Liver (tissue), 9 donors: ENCODE results near the gene ZBTB49. TPM values are rescaled to one million over a fixed set of nuclear protein-coding genes. Genes with fewer than 3 reads are reported as not detected.

Source experiments
- DNase-seq: peaks from one replicate; pipeline ENCODE4 v3.0.0-alpha.2; 2017; ENCODE audit warnings: low spot score
- H3K27ac ChIP-seq, 2 donors: one replicate each; pipeline ENCODE4 v1.7.0; 2013; ENCODE audit warnings: inconsistent platforms in 2 of 2, low read length in 2 of 2, control low read depth in 1 of 2, low read depth in 1 of 2, mild to moderate bottlenecking in 1 of 2
- H3K27me3 ChIP-seq, 4 donors: one replicate each; pipeline versions ENCODE4 v1.6.1 to v1.7.0; 2013; ENCODE audit warnings: low read length in 3 of 4, inconsistent platforms in 1 of 4, mild to moderate bottlenecking in 1 of 4, moderate library complexity in 1 of 4; ENCODE audit not compliant: control insufficient read depth in 4 of 4, insufficient read depth in 4 of 4
- H3K36me3 ChIP-seq, 4 donors: one replicate each; pipeline versions ENCODE4 v1.6.1 to v1.7.0; 2013; ENCODE audit warnings: low read length in 3 of 4, mild to moderate bottlenecking in 3 of 4, low read depth in 1 of 4, moderate library complexity in 1 of 4; ENCODE audit not compliant: control insufficient read depth in 4 of 4, insufficient read depth in 3 of 4
- H3K4me1 ChIP-seq, 4 donors: one replicate each; pipeline versions ENCODE4 v1.6.1 to v1.7.0; 2013; ENCODE audit warnings: low read length in 3 of 4, mild to moderate bottlenecking in 3 of 4, moderate library complexity in 1 of 4; ENCODE audit not compliant: control insufficient read depth in 4 of 4, insufficient read depth in 4 of 4
- H3K4me3 ChIP-seq, 3 donors: one replicate each; pipeline versions ENCODE4 v1.6.1 to v1.7.0; 2013; ENCODE audit warnings: low read length in 3 of 3, control low read depth in 1 of 3, low read depth in 1 of 3, mild to moderate bottlenecking in 1 of 3
- H3K9ac ChIP-seq, 2 donors: one replicate each; pipeline ENCODE4 v1.7.0; 2013; ENCODE audit warnings: low read length in 2 of 2, mild to moderate bottlenecking in 2 of 2, moderate library complexity in 2 of 2, control low read depth in 1 of 2, low read depth in 1 of 2
- H3K9me3 ChIP-seq, 4 donors: one replicate each; pipeline versions ENCODE4 v1.6.1 to v1.7.0; 2013; ENCODE audit warnings: low read length in 3 of 4; ENCODE audit not compliant: control insufficient read depth in 4 of 4
- ATF3 ChIP-seq: IDR thresholded peaks from 2 replicates; pipeline ENCODE4 v1.6.1; 2016; ENCODE audit warnings: antibody characterized with exemption
- CTCF ChIP-seq: fragments of 150-350 bp; IDR thresholded peaks from 2 replicates; pipeline ENCODE4 v1.5.1; 2017; ENCODE audit warnings: improper control_type of control experiment, low read depth, low read length; ENCODE audit not compliant: missing input control
- FOXA1 ChIP-seq: IDR thresholded peaks from 2 replicates; pipeline ENCODE4 v1.6.1; 2016; ENCODE audit warnings: antibody characterized with exemption
- FOXA2 ChIP-seq: IDR thresholded peaks from 2 replicates; pipeline ENCODE4 v1.6.1; 2016; ENCODE audit warnings: antibody characterized with exemption
- GABPA ChIP-seq, 2 donors: IDR thresholded peaks in 1 of 2; conservative IDR thresholded peaks in 1 of 2; 2 replicates each; pipeline ENCODE4 v1.6.1; 2016; ENCODE audit warnings: antibody characterized with exemption in 2 of 2, mild to moderate bottlenecking in 1 of 2, moderate library complexity in 1 of 2
- HNF4A ChIP-seq, 2 donors: conservative IDR thresholded peaks; 2 replicates each; pipeline ENCODE4 v1.6.1; 2016; ENCODE audit warnings: antibody characterized with exemption in 2 of 2, mild to moderate bottlenecking in 2 of 2
- HNF4G ChIP-seq: IDR thresholded peaks from 2 replicates; pipeline ENCODE4 v1.6.1; 2016; ENCODE audit warnings: antibody characterized with exemption
- JUND ChIP-seq, 2 donors: IDR thresholded peaks; 2 replicates each; pipeline ENCODE4 v1.6.1; 2016; ENCODE audit warnings: antibody characterized with exemption in 2 of 2
- NR2F2 ChIP-seq: IDR thresholded peaks from 2 replicates; pipeline ENCODE4 v1.6.1; 2016; ENCODE audit warnings: antibody characterized with exemption
- RAD21 ChIP-seq, 2 donors: IDR thresholded peaks; 2 replicates each; pipeline ENCODE4 v1.6.1; 2016; ENCODE audit warnings: antibody characterized with exemption in 2 of 2, mild to moderate bottlenecking in 2 of 2
- REST ChIP-seq: IDR thresholded peaks from 2 replicates; pipeline ENCODE4 v1.6.1; 2016; ENCODE audit warnings: antibody characterized with exemption, mild to moderate bottlenecking
- RXRA ChIP-seq, 2 donors: IDR thresholded peaks; 2 replicates each; pipeline ENCODE4 v1.6.1; 2017 to 2018; ENCODE audit warnings: antibody characterized with exemption in 2 of 2, mild to moderate bottlenecking in 1 of 2
- SP1 ChIP-seq: IDR thresholded peaks from 2 replicates; pipeline ENCODE4 v1.6.1; 2018; ENCODE audit warnings: antibody characterized with exemption, mild to moderate bottlenecking
- TAF1 ChIP-seq: conservative IDR thresholded peaks from 2 replicates; pipeline ENCODE4 v1.6.1; 2016; ENCODE audit warnings: antibody characterized with exemption, mild to moderate bottlenecking
- YY1 ChIP-seq: IDR thresholded peaks from 2 replicates; pipeline ENCODE4 v1.6.1; 2016; ENCODE audit warnings: antibody characterized with exemption, mild to moderate bottlenecking
- ZBTB33 ChIP-seq: IDR thresholded peaks from 2 replicates; pipeline ENCODE4 v1.6.1; 2016; ENCODE audit warnings: antibody characterized with exemption
- WGBS: extraction: QIAGEN DNeasy Blood & Tissue Kit; methylation state at CpG from one replicate; pipeline ENCODE4 v1.1.7; 2013; 5-methylcytosine and 5-hydroxymethylcytosine counted together
- polyA plus RNA-seq, 2 donors: library from polyadenylated mRNA; stranded (reverse) in 1 of 2; unstranded in 1 of 2; fragments of 200-250 nt in 1 of 2; fragments of >200 nt in 1 of 2; fragmentation: Nextera tagmentation in 1 of 2; extraction: Ambion mirVana in 1 of 2; gene quantifications; one replicate each; pipeline versions ENCODE4 v1.2.1 to v1.2.3, GENCODE V29; 2013 to 2015
- total RNA-seq, 2 donors: library from RNA; depleted of rRNA; stranded (reverse); fragments of >200 nt; gene quantifications; one replicate each; pipeline ENCODE4 v1.2.3, GENCODE V29; 2014
- donor health status: healthy.
- donor health status: healthy.
- donor health status: healthy.
- donor health status: healthy.
- donor health status: healthy.

The ZBTB49 gene
- total and polyA plus RNA-seq, 4 donors: 1.3 to 3.8 (median 2.0) TPM

- H3K9ac ChIP-seq: no peak overlapping the region
- no peak overlapping the region for H3K4me3 ChIP-seq
- no peak for DNase-seq
- no peak overlapping the region for H3K27ac ChIP-seq
- no peaks in the 10 kb centered on the region for H3K9me3 ChIP-seq
- peaks cover 2 to 42% (median 16%) of the 10 kb centered on the region in 4 donors for H3K36me3 ChIP-seq
- TF ChIP-seq RAD21 (IDR thresholded peaks at IDR 0.05) (no peak), NR2F2 (no peak), SP1 (no peak), TAF1 (no peak), FOXA2 (no peak)
- no peaks in the 10 kb centered on the region for H3K4me1 ChIP-seq
- WGBS: 83% methylated on average over 4 of the region's 4 CpGs
- H3K27me3 ChIP-seq: no peaks in the 10 kb centered on the region
Measured at GRCh38 chr4:4269856-4270255, 20.2 kb upstream of the ZBTB49 start.

- H3K4me3 ChIP-seq: no peak overlapping the region
- no peak overlapping the region for H3K27ac ChIP-seq
- H3K9me3 ChIP-seq: no peaks in the 10 kb centered on the region
- no peak for DNase-seq
- 89% methylated on average over 4 of the region's 4 CpGs for WGBS
- H3K36me3 ChIP-seq: peaks cover 3 to 45% (median 18%) of the 10 kb centered on the region in 4 donors
- TF ChIP-seq FOXA2 (no peak), GABPA (IDR thresholded peaks at IDR 0.05 in 1 of 2, conservative IDR thresholded peaks at IDR 0.05 in 1 of 2) (no peak)
- no peaks in the 10 kb centered on the region for H3K27me3 ChIP-seq
- H3K9ac ChIP-seq: no peak overlapping the region
- H3K4me1 ChIP-seq: no peaks in the 10 kb centered on the region
Measured at GRCh38 chr4:4270529-4270928, 19.5 kb upstream of the ZBTB49 start.

GRCh38 chr4:4271912-4272311 is 18.1 kb upstream of the ZBTB49 start:
- no peaks in the 10 kb centered on the region for H3K9me3 ChIP-seq
- H3K9ac ChIP-seq: no peak overlapping the region
- WGBS: 79% methylated on average over 10 of the region's 10 CpGs
- no peaks in the 10 kb centered on the region for H3K27me3 ChIP-seq
- H3K4me1 ChIP-seq: no peaks in the 10 kb centered on the region
- TF ChIP-seq ATF3 (no peak), FOXA1 (no peak), SP1 (no peak), REST (no peak), RAD21 (IDR thresholded peaks at IDR 0.05) (no peak), ZBTB33 (no peak), JUND (IDR thresholded peaks at IDR 0.05) (no peak), YY1 (no peak), FOXA2 (no peak), TAF1 (no peak), HNF4A (conservative IDR thresholded peaks at IDR 0.05) (no peak), HNF4G (no peak), RXRA (IDR thresholded peaks at IDR 0.05) (no peak), GABPA (IDR thresholded peaks at IDR 0.05 in 1 of 2, conservative IDR thresholded peaks at IDR 0.05 in 1 of 2) (no peak), CTCF (no peak), NR2F2 (no peak)
- no peak overlapping the region for H3K27ac ChIP-seq
- H3K4me3 ChIP-seq: no peak overlapping the region
- peaks cover 3 to 43% (median 18%) of the 10 kb centered on the region in 4 donors for H3K36me3 ChIP-seq
- no peak for DNase-seq
